Medulla oblongata (tissue), 1 donor: Measurements from ENCODE around the gene DGUOK.
A peak's percentile ranks its signal among the peaks of the same experiment; 100 is the strongest.
"Not testable (repeated sequence)": the region's sequence is repeated elsewhere in the genome, so short reads cannot be mapped to it uniquely, and the experiment has no call there.

ENCODE experiments used
- DNase-seq: peaks from one replicate; pipeline ENCODE4 v3.0.0-alpha.2; 2015; ENCODE audit errors: extremely low spot score

Gene DGUOK

DNA sequence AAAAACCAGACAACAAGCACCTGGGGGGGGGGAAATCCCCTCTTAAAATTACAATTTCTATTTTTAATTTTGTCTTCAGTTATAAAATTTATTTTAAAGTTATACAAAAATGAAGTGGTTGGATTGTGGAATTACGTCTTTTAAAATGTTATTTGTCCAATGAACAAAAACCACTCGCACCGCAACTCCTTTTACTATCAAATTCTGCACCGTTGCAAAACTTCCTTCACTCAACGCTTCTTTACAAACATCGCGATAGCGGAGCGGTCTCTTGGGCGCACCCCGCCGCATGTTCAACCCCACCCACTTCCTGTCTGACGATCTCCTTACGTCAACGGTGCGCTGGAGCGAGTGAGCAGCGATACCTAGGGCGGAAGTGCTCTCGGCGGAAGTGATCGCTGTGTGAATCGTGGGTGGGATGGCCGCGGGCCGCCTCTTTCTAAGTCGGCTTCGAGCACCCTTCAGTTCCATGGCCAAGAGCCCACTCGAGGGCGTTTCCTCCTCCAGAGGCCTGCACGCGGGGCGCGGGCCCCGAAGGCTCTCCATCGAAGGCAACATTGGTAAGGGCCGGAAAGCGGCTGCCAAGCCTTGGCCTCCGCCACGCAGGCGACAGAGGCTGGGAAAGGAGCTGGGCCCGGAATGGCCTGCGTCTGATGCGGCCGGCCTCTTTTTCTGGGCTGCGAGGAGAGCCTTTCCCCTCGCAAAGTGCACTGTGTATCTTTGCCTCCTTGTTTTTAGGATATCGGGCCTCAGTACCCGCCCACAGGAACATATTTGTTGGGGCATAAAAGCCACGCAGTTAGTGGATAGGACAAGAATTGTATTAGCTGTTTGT is at the start of gene DGUOK:
DGUOK (plus strand) TSS at position 388 of the 835 bp plus-strand sequence; CDS start at position 419, 31 bp downstream.
- DNase-seq, result peak; percentile 99

DNA sequence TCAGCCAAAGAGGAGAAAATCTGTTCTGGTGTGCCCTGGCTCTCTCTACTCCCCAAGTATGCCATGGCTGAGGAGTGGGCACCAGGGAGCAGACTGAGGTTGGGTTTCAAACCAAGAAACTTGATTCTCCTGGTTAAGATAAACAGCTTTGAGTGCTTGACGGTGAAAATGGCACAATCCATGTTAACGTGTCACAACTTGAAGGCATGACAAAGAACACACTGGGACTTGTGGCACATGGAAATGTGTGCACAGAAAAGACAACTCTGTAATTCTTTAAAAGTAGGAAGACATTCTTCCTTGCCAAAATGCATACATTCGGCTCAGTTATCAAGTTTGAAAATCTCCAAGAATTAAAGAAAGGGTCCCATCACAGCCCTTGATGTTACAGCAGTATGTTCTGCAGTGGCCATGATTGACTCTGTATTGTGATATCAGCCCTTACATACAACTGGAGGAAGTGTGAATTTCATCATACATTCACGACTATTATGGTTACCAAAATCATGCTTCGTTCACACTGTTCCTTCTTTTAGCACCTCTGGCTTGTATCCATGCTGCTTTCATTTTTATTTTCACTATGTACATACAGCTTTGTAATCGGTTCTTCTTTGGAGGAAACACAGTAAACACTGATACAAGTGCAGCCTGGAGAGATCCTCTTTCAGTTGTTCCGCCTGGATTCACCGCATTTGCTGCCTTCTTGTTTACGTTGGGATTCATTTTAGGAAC is 49.4 kb upstream of the DGUOK start:
- peak; percentile 27 for DNase-seq

GRCh38 chr2:73877984-73878383 is 48.7 kb upstream of the DGUOK start:
- not testable (repeated sequence) for DNase-seq

DNA sequence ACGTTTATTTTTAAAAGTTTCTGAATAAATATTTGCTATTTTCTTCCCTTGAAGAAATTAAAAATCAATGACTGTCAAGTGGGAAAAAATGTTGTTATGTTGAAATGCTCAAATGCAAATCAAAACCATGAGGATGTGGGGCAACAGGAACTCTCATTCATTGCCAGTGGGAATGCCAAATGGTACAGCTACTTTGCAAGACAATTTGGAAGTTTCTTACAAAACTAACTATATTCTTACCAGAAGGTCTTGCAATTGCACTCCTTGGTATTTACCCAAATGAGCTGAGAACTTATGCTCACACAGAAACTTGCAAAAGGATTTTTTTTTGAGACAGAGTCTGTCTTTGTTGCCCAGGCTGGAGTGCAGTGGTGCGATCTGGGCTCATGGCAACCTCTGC is 41.3 kb upstream of the DGUOK start:
- DNase-seq, result no peak

GRCh38 chr2:73886357-73886756 is 40.3 kb upstream of the DGUOK start:
- no peak for DNase-seq

GRCh38 chr2:73887596-73888353 is 38.9 kb upstream of the DGUOK start:
- not testable (repeated sequence) for DNase-seq

- DNase-seq, result no peak
Measured at GRCh38 chr2:73888388-73888787, 38.3 kb upstream of the DGUOK start.

GRCh38 chr2:73889206-73889605 is 37.5 kb upstream of the DGUOK start:
- no peak for DNase-seq

GRCh38 chr2:73890301-73891092 is 36.2 kb upstream of the DGUOK start:
- DNase-seq, result peak; percentile 28

DNA sequence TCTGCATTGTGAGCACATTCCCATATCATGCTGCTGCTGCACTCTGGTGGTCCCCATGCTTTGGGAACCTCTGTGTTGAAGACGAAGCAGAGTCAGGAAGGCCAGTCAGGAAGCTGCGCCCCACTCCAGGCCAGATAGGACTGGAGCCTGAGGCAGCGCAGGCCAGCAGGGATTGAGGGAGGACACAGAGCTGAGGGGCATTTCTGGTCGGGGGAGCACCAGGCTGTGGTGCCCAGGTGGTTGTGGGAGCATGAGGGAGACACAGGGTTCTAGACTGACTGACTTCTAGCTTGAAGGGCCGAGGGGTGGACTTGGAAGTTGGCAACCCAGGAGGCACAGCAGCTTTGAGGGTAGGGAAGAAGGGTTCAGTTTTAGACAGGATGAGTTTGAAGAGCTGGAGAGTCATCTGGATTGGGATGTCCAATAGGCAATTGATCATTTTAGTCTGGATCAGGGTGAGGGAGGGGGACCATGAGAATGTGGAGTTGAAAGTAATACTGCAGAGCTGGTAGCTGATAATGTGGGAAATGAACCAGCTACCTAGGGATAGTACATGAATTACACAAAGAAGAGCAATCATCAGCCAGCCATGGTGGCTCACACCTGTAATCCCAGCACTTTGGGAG is 35.3 kb upstream of the DGUOK start:
- no peak for DNase-seq

GRCh38 chr2:73892631-73893329 is 33.9 kb upstream of the DGUOK start, which contains the start of gene ACTG2:
Gene ACTG2, plus strand, starts transcription at chr2:73893008. Its CDS starts 8,304 bp downstream, at chr2:73901312.
- no peak for DNase-seq

DNA sequence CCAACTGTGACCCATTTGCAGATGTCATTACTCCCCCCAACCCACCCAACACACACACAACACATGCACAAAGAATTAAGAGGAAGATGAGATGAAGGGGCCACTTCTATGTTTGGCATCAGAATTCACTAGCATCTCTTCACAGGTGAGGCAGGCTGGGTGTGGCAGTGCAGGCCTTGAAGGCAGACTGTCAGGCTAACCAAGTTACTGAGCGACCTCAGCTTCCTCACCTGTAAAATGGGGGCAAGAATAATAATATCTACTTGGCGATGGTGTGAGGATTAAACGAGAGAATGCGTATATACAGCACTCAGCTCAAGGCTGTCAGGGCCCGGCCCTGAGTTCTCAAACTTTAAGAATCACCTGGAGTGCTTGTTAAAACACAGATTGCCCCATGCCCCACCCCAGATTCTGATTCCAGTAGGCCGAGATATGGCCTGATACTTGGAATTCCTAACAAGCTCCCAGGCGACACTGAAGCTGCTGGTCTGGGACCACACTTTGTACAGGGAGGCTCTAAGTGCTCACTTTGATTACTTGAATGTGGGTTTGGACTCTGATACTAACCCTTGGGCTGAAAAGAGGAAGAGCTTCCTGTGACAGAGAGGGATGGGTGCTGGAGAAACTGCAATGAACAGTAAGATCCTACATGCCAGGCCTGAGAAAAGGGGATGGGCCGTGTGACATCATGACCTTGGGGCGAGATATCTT is 32.8 kb upstream of the DGUOK start:
- no peak for DNase-seq

GRCh38 chr2:73894475-73894850 is 32.2 kb upstream of the DGUOK start:
- DNase-seq, result no peak

DNA sequence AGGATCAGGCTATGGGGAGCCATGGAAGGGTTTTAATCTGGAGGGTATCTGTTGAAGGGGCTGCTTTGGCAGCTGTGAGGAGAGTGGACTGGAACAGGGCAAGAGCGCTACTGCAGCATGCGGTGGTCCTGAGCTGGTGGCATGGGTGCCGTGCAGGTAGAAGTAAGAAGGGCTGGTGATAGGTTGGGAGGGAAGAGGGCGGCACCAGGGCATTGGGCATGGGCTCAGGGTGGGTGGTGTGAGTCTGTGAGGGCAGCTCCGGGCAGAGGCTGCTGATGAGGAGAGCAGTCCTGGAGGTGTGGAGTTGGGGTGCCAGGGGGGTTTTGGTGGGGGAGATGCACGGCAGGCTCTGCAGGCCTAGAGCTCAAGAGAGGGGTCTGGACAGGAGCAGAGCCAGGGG is 31.8 kb upstream of the DGUOK start:
- no peak for DNase-seq

DNA sequence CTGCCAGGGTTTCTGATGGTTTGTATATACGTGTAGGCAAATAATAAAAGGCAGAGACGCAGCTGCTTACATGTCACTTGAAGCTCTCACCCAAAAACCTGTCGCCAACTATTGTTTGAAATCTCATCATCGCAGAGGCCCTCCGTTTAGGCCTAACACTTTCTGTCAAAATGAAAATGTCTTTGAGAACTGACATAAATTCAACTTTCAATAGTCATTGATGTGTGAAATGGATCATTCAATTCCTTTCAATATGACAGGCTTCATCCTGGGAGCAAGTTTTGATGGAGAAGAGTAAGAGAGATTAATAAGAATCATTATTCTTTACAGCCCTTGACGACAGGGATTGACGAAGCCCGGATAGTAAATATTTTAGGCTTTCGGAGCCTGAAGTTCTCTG is 31.2 kb upstream of the DGUOK start:
- no peak for DNase-seq

- DNase-seq, result peak; percentile 73
Measured at GRCh38 chr2:73896362-73897239, 30.1 kb upstream of the DGUOK start.

DNA sequence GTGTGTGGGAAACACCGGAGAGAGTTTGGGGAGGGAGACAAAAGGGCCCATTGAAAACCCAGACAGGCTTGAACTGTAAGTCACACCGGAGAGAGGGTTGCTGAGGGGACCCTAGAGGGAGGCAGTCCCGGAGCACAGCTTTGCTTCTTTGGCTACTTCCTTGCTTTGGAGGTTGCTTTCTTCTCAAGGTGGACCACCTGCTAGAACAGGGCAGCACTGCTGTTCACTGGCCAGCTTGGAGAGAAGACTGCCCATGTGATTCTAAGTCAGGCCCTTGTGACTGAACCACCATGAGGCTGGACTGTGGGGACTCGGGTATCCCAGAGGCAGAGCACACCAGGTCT is 29.5 kb upstream of the DGUOK start:
- DNase-seq, result no peak

GRCh38 chr2:73897934-73898333 is 28.7 kb upstream of the DGUOK start:
- DNase-seq, result no peak
